Left ventricle myocardium superior (tissue), 1 donor: ENCODE data around the gene ZNF662. TPM values are rescaled to one million over a fixed set of nuclear protein-coding genes. Genes with fewer than 3 reads are reported as not detected.
"Not testable (repeated sequence)": the region's sequence is repeated elsewhere in the genome, so short reads cannot be mapped to it uniquely, and the experiment has no call there.

ENCODE experiments used
- ATAC-seq: fragments of 200-7000 bp; cut with Tn5 transposase; one replicate; pipeline ENCODE4 v1.9.1; 2020; ENCODE audit warnings: mild to moderate bottlenecking, moderate library complexity
- DNase-seq: peaks from one replicate; pipeline ENCODE4 v3.0.0-alpha.2; 2020
- intact Hi-C: fragments of 100-400 bp; cut with micrococcal nuclease; formaldehyde crosslinking; loops from one replicate; pipeline ENCODE4 v1.11.0; 2022
- total RNA-seq: library from RNA; stranded (reverse); fragmentation: NEBNext Ultra II Directional; extraction: Animal tissue kit (Norgen Biotek cat#: 25700); gene quantifications from one replicate; pipeline ENCODE4 v1.2.1, GENCODE V29; 2021
- donor health status: DM: no; HTN: yes; CAD: no; lungs with severe emphysema.

Gene ZNF662
- total RNA-seq, 1 donor from 2014 or later = 3.1 TPM

GRCh38 chr3:42883251-42883930 is 22.6 kb upstream of the ZNF662 start:
- DNase-seq, intact Hi-C loops, ATAC-seq: not testable (repeated sequence)

GRCh38 chr3:42884324-42884723 is 21.6 kb upstream of the ZNF662 start:
- no peak for ATAC-seq
- intact Hi-C loops = no loop called here
- DNase-seq = no peak

- no peak for DNase-seq
- intact Hi-C loops = no loop called here
- ATAC-seq = no peak
Observed at GRCh38 chr3:42886294-42886822, 19.6 kb upstream of the ZNF662 start.

- ATAC-seq (no peak), DNase-seq (no peak)
- intact Hi-C loops = no loop called here
Observed at GRCh38 chr3:42887084-42887483, 18.9 kb upstream of the ZNF662 start.

- ATAC-seq (no peak), DNase-seq (no peak)
- intact Hi-C loops = no loop called here
Observed at GRCh38 chr3:42891042-42891441, 14.9 kb upstream of the ZNF662 start.

- no peak for DNase-seq
- intact Hi-C loops = no loop called here
- ATAC-seq = no peak
Observed at GRCh38 chr3:42892169-42892568, 13.8 kb upstream of the ZNF662 start.

GRCh38 chr3:42892807-42893206 is 13.1 kb upstream of the ZNF662 start:
- intact Hi-C loops = no loop called here
- no peak for ATAC-seq

GRCh38 chr3:42894698-42895579 is 11.0 kb upstream of the ZNF662 start:
- no peak for ATAC-seq

More at GRCh38 chr3:42892807-42893206, 13.1 kb upstream of the ZNF662 start:
- no peak for DNase-seq

GRCh38 chr3:42895580-42895868 is 10.4 kb upstream of the ZNF662 start:
- intact Hi-C loops = no loop called here
- DNase-seq (no peak), ATAC-seq (no peak)

More at GRCh38 chr3:42894698-42895579, 11.0 kb upstream of the ZNF662 start:
- intact Hi-C loops = no loop called here
- no peak for DNase-seq

- DNase-seq (no peak), ATAC-seq (no peak)
- intact Hi-C loops = no loop called here
Observed at GRCh38 chr3:42898896-42899675, 6.9 kb upstream of the ZNF662 start.

GRCh38 chr3:42900226-42901072 is 5.5 kb upstream of the ZNF662 start:
- DNase-seq (no peak), ATAC-seq (no peak)
- intact Hi-C loops = no loop called here

- ATAC-seq (no peak), DNase-seq (no peak)
- intact Hi-C loops = no loop called here
Observed at GRCh38 chr3:42901073-42901415, 4.9 kb upstream of the ZNF662 start.

GRCh38 chr3:42902257-42902656 is 3.7 kb upstream of the ZNF662 start:
- DNase-seq (no peak), ATAC-seq (no peak)
- intact Hi-C loops = no loop called here

GRCh38 chr3:42904076-42904475 is 1.9 kb upstream of the ZNF662 start:
- intact Hi-C loops = no loop called here
- DNase-seq (no peak), ATAC-seq (no peak)

- intact Hi-C loops = no loop called here
- DNase-seq (no peak), ATAC-seq (no peak)
Observed at GRCh38 chr3:42905740-42906069, 237 bp upstream of the ZNF662 start.

- ATAC-seq (peak; percentile 30), DNase-seq (no peak)
- intact Hi-C loops = no loop called here
Observed at GRCh38 chr3:42906848-42907183, 874 bp downstream of the ZNF662 start.

- intact Hi-C loops = no loop called here
Observed at GRCh38 chr3:42908675-42909074, 2.7 kb downstream of the ZNF662 start.

GRCh38 chr3:42911551-42911950 is 5.6 kb downstream of the ZNF662 start:
- intact Hi-C loops = no loop called here
- ATAC-seq (no peak), DNase-seq (no peak)

More at GRCh38 chr3:42908675-42909074, 2.7 kb downstream of the ZNF662 start:
- ATAC-seq (no peak), DNase-seq (no peak)
